Parathyroid adenoma (tissue), 2 donors: ENCODE measurements around the gene PRELID2.

Source experiments
- H2AFZ ChIP-seq: fragments of 300-600 bp; sonication (generic); one replicate; pipeline ENCODE4 v1.7.0; 2017; ENCODE audit warnings: antibody characterized with exemption, mild to moderate bottlenecking
- H3K27ac ChIP-seq: fragments of 300-600 bp; sonication (generic); one replicate; pipeline ENCODE4 v1.7.0; 2017
- H3K27me3 ChIP-seq: fragments of 300-600 bp; sonication (generic); one replicate; pipeline ENCODE4 v1.7.0; 2017; ENCODE audit warnings: low read length; ENCODE audit not compliant: control insufficient read depth, insufficient read depth
- H3K36me3 ChIP-seq: fragments of 300-600 bp; sonication (generic); one replicate; pipeline ENCODE4 v1.7.0; 2017; ENCODE audit warnings: low read length; ENCODE audit not compliant: control insufficient read depth, insufficient read depth
- H3K4me1 ChIP-seq: fragments of 300-600 bp; sonication (generic); one replicate; pipeline ENCODE4 v1.7.0; 2017; ENCODE audit warnings: control low read depth
- H3K4me2 ChIP-seq: fragments of 300-600 bp; sonication (generic); one replicate; pipeline ENCODE4 v1.7.0; 2017; ENCODE audit warnings: low read length
- H3K4me3 ChIP-seq: fragments of 300-600 bp; sonication (generic); one replicate; pipeline ENCODE4 v1.7.0; 2017; ENCODE audit warnings: low read depth, low read length
- H3K79me2 ChIP-seq: fragments of 300-600 bp; sonication (generic); one replicate; pipeline ENCODE4 v1.7.0; 2017; ENCODE audit warnings: control low read depth
- H3K9ac ChIP-seq: fragments of 300-600 bp; sonication (generic); one replicate; pipeline ENCODE4 v1.7.0; 2017; ENCODE audit warnings: mild to moderate bottlenecking
- H3K9me3 ChIP-seq: fragments of 300-600 bp; sonication (generic); one replicate; pipeline ENCODE4 v1.7.0; 2017; ENCODE audit warnings: low read length; ENCODE audit not compliant: control insufficient read depth
- TF ChIP-seq, protein P1 (sequence below): fragments of 300-600 bp; sonication (generic); IDR thresholded peaks from one replicate; pipeline ENCODE4 v1.7.0; 2017; ENCODE audit warnings: antibody characterized with exemption, mild to moderate bottlenecking
- donor health status: primary hyperparathyroidism.

PRELID2 gene

DNA sequence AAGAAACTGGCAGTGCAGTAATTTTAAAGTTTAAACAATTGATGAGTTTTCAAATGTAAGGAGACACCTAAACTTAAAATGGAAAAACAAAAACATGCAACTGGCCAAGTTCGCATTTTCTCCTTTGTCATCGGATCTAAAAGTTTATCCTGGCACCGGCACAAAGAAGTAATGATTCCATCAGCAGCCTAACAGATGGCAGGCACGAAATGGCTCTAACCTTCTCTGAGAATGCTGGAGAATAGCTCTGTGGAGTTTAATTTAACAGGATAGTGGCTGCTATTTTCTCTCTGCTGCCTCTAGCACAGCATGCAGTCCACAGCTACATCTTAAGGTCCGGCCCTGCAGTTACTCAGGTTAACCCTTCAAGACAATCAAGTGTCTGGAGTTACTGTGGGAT is 82.2 kb downstream of the PRELID2 start:
- Histone ChIP-seq H3K9me3 (no peaks in the 10 kb centered on the region), H3K36me3 (no peaks in the 10 kb centered on the region), H3K4me2 (no peak overlapping the region), H3K4me3 (no peak overlapping the region), H3K79me2 (no peaks in the 10 kb centered on the region), H3K27ac (no peak overlapping the region), H2AFZ (no peak overlapping the region), H3K27me3 (no peaks in the 10 kb centered on the region), H3K9ac (no peak overlapping the region), H3K4me1 (no peaks in the 10 kb centered on the region)
- TF ChIP-seq, protein P1, sequence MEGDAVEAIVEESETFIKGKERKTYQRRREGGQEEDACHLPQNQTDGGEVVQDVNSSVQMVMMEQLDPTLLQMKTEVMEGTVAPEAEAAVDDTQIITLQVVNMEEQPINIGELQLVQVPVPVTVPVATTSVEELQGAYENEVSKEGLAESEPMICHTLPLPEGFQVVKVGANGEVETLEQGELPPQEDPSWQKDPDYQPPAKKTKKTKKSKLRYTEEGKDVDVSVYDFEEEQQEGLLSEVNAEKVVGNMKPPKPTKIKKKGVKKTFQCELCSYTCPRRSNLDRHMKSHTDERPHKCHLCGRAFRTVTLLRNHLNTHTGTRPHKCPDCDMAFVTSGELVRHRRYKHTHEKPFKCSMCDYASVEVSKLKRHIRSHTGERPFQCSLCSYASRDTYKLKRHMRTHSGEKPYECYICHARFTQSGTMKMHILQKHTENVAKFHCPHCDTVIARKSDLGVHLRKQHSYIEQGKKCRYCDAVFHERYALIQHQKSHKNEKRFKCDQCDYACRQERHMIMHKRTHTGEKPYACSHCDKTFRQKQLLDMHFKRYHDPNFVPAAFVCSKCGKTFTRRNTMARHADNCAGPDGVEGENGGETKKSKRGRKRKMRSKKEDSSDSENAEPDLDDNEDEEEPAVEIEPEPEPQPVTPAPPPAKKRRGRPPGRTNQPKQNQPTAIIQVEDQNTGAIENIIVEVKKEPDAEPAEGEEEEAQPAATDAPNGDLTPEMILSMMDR = no peak

DNA sequence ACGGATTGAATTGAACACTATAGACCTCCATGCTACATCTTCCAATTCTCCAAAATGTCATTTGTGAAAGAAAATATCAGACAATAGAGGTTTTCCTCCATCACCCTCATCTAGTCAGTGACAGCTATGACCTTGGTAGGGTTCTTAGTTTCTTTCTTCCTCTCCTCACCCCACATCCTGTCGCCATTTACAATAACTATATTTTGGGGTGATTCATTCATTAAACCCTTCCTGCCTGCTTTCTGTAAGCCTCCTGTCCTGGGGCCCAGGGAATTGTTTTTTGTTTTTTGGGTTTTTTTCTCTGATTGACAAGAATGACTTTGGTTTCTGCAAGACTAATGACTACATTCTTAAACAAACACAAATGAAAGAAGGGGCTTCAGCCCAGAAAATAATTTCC is 82.6 kb downstream of the PRELID2 start:
- Histone ChIP-seq H3K27ac (no peak overlapping the region), H3K4me3 (no peak overlapping the region), H3K27me3 (no peaks in the 10 kb centered on the region), H3K79me2 (no peaks in the 10 kb centered on the region), H3K4me1 (no peaks in the 10 kb centered on the region), H3K9me3 (no peaks in the 10 kb centered on the region), H3K4me2 (no peak overlapping the region), H2AFZ (no peak overlapping the region), H3K9ac (no peak overlapping the region), H3K36me3 (no peaks in the 10 kb centered on the region)
- TF ChIP-seq, protein P1 = no peak

DNA sequence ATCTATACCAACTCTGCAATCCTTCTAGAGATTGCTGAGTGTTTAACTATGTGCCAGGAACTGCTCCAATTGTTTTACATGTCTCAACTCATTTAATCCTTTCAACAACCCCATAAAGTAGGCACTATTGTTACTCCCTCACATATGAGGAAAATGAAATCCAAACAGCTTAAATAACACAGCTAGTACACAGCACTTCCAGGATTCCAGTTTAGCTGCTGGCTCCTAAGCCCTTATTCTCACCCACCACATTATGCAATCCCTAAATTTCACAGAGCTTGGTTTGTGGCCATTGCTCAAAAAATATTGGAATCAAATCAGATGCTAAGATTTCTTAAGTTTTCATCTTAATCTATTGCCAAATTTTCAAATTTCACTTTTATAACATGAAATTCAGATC is 84.9 kb downstream of the PRELID2 start:
- Histone ChIP-seq H2AFZ (no peak overlapping the region), H3K4me2 (no peak overlapping the region), H3K9me3 (no peaks in the 10 kb centered on the region), H3K27me3 (no peaks in the 10 kb centered on the region), H3K36me3 (no peaks in the 10 kb centered on the region), H3K9ac (no peak overlapping the region), H3K79me2 (no peaks in the 10 kb centered on the region), H3K4me3 (no peak overlapping the region), H3K27ac (no peak overlapping the region), H3K4me1 (no peaks in the 10 kb centered on the region)
- TF ChIP-seq, protein P1 = no peak

DNA sequence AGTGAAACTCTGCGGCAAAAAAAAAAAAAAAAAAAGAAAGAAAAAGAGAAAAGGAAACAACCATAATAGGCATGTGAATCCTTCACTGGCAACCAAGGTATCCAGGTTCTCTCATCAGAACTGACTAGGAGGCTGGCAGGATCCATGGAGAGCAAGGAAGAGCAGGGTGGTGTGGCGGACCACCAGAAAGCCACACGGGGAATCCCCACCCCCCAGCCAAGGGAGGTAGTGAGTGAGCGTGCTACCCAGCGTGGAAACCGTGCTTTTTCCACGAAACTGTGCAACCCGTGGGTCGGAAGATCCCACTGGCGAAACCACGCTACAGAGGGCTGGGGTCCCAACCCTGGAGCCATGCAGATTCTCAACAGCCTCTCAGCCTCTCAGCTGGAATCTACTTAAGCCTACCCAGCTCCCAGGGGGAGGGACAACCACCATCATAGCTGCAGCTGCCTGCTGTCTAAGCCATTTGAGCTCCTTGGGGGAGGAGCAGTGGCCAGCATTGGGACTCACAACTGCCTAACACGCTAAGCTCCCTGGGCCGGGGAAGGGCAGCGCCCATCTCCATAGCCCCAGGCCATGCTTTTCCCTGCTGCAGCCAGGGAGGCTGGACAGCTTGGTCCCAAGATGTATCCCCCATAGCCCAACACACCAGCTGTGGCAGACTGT is 91.6 kb downstream of the PRELID2 start:
- no peak overlapping the region for H2AFZ ChIP-seq
- H3K4me2 ChIP-seq = no peak overlapping the region
- no peaks in the 10 kb centered on the region for H3K4me1 ChIP-seq
- H3K27me3 ChIP-seq = no peaks in the 10 kb centered on the region
- H3K79me2 ChIP-seq = no peaks in the 10 kb centered on the region
- no peak overlapping the region for H3K27ac ChIP-seq
- no peak overlapping the region for H3K9ac ChIP-seq
- H3K4me3 ChIP-seq = no peak overlapping the region
- H3K9me3 ChIP-seq = no peaks in the 10 kb centered on the region
- TF ChIP-seq, protein P1 = no peak
- no peaks in the 10 kb centered on the region for H3K36me3 ChIP-seq

DNA sequence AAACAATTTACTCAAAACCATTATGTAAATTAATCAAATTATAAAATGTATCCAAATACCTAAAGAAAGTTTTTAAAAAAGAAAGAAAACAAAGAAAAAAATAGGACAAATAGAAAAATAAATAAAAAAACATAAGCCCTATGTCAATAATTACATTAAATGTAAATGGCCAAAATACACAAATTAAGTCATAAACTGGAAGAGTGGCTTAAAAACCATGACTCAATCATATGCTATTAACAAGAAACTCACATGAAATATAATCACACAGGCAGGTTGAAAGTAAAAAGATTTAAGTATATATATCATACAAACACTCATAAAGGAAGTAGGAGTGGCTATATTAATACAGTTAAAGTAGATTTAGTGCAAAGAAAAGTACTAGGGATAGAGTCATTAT is 95.3 kb downstream of the PRELID2 start:
- H3K4me1 ChIP-seq = no peaks in the 10 kb centered on the region
- no peaks in the 10 kb centered on the region for H3K27me3 ChIP-seq
- H3K27ac ChIP-seq = no peak overlapping the region
- TF ChIP-seq, protein P1 = no peak
- H3K9ac ChIP-seq = no peak overlapping the region
- no peaks in the 10 kb centered on the region for H3K9me3 ChIP-seq
- H3K79me2 ChIP-seq = no peaks in the 10 kb centered on the region
- no peak overlapping the region for H2AFZ ChIP-seq
- H3K4me2 ChIP-seq = no peak overlapping the region
- no peak overlapping the region for H3K4me3 ChIP-seq
- no peaks in the 10 kb centered on the region for H3K36me3 ChIP-seq
